Smooth muscle cell of the brain vasculature (primary cell): ENCODE data around the gene CYLD.

Experiments used
- DNase-seq: peaks from one replicate; pipeline ENCODE4 v3.0.0-alpha.2; 2012; ENCODE audit warnings: low read depth, low spot score

CYLD gene

DNA sequence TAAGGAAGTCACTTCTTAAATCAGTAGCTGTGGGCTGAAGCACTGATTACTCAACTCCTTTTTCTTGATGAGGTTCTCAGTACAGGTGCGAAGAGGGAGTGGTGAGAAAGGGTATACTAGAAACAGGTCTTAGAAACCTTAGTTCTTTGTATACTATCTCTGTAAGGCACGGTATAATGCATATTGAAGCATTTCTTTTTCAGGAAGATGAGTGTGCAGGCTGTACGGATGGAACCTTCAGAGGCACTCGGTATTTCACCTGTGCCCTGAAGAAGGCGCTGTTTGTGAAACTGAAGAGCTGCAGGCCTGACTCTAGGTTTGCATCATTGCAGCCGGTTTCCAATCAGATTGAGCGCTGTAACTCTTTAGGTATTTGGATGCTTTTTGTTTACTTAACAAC lies 39.2 kb downstream of the CYLD start:
- no peak for DNase-seq

DNA sequence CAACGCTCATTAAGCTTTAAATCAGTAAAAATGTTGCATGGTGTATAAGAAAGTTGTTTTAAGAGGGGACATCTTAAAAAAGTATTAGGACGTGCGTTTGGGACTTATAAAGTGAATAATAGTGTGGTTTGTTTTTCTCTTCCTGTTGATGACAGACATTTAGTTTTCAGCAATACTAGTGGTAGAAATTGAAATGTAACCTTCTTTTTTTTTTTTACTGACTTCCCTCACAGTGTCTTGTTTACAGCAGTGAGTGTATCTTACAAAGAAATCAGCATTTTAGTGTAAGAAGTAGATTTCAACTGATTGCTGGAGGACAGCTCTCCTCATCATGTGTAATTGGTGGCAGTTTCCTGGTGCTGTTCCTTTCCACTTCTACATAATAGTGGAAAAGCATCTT lies 39.6 kb downstream of the CYLD start:
- DNase-seq = no peak

DNA sequence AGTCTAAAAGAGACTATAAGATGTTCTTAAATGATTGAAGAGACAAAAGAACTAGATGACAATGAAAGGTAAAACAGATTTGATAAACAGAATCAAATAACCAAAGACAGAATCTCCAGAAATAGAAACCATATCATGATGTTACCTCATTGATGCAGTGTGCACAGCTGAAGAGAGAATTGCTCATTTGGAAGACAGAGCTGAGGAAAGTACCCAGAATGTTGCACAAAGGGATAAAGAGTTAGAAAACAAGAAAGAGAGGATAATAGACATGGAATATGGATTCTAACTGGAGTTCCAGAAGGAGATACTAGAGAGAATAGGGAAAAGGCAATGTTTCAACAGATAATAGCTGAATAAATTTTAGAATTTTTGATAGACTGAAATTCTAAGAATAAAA lies 47.9 kb downstream of the CYLD start:
- no peak for DNase-seq

DNA sequence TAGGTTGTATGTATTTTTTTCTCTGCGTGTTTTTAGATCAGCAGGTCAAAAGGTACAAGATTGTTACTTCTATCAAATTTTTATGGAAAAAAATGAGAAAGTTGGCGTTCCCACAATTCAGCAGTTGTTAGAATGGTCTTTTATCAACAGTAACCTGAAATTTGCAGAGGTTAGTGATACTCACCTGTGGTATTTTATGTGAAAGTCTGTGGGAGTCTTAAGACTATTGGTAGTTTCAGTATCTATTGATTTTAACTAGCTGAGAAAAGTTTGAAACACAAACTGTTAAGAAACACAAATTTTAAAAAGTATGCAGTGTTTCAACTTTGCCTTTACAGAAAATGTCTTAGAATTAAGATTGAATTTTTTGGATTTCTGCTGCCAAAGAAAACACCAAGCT lies 49.6 kb downstream of the CYLD start:
- DNase-seq = no peak

DNA sequence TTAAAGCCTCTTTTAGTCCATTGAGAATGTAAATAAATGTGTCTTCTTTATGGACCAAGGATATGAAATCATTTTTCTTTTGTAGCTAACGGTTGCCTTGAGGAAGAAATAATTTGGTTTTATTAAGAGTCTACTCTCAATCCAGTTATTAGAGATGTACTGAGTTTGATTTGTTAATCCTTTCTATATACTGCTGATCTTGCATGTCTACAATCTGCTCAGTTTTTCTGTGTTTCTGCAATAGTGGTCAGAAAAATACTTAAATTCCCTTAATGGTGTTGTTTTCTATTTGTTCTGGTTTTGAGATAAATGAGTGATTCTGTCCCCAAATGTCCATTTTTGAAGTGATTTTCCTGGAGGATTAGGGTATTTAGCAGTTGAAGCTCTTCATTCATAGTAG lies 54.9 kb downstream of the CYLD start:
- DNase-seq = no peak

DNA sequence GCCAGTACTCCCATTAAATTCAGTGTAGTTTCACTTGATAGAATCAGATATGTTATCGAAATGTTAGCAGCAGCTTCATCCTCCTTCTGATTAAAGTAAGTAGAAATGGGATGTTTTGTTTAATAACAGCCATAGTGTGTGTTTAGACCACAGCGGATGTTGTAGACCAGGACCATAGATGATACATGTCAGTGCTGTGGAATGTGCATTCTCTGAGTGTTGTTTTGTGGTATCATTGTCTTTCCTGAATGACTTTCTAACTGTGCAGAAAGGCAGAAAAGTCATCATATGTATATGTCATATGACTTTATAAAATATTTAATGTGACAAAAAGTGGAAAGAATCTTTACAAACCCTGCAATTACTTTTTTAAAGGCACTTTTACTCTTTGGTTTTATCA lies 55.6 kb downstream of the CYLD start:
- DNase-seq = no peak

DNA sequence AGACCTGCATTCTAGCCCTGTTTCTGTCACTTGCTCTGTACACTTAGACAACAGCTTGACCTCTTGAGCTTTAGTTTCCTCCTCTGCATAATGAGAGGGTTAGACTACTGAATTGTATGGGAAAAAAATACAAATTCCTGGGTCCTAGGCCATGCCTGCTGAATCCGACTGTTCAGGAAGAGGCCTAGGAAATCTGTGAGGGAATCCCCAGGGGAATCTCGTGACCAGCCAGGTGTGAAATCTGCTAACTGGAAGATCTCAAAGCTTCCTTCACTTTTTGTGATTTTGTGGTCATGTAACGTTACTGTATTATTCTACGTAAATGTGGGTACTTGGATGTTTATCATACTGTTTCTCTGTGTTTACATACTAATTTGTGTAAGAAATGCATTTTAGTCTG lies 58.2 kb downstream of the CYLD start:
- DNase-seq = no peak

DNA sequence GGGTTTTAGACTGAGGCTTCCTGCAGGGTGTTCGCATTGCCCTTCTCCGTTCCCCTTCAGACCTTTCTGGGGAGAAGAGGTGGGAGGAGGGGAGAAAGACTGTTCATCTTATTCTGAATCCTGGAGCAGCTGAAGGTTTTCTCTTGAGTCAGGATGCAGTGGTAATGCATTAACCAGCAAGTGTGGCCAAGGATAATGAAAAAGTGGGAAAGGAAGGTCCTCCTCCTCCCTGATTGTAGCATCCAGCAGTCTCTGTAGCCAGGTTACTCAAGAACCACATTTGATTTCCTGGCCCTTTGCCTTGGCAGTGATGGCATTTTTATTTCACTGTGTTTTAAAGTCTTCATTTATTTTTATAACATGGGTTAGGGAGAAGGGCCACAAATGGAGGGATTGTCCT lies 59.1 kb downstream of the CYLD start:
- no peak for DNase-seq

DNA sequence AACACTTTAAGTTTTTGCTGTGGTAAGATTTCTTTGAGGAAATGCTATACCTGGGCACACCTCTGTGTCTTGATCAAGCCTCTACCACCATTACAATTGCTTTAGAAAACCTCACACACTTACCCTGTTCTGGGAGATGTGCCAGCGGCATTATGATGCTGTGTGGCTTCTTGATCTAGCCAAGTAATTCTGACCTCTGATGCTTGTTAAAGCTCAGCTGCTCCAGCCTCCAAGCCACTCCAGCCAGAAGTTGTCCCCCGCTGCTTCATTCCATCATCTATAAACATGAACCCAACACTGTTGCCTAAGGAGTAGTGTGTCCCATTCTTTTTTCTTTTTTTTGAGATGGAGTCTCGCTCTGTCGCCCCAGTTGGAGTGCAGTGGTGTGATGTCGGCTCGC lies 60.1 kb downstream of the CYLD start:
- DNase-seq = no peak

DNA sequence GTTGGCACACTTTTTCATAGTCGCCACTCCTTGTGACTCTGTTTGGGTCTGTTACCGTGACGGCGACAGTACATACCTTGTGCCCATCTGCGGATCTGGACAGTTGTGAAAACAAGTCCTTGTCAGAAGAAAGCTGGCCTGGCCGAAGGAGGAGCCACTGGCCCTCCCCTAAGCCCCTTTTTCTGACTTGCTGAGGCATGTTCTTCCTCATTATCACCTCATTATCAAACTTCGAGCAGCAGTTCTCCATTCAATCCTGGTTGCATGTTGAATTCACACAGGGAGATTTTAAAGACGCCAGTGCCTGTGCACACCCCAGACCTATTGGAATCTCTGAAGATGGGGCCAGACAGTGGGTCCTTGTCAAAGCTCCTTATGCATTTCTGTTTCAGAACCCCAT lies 61.1 kb downstream of the CYLD start:
- no peak for DNase-seq

DNA sequence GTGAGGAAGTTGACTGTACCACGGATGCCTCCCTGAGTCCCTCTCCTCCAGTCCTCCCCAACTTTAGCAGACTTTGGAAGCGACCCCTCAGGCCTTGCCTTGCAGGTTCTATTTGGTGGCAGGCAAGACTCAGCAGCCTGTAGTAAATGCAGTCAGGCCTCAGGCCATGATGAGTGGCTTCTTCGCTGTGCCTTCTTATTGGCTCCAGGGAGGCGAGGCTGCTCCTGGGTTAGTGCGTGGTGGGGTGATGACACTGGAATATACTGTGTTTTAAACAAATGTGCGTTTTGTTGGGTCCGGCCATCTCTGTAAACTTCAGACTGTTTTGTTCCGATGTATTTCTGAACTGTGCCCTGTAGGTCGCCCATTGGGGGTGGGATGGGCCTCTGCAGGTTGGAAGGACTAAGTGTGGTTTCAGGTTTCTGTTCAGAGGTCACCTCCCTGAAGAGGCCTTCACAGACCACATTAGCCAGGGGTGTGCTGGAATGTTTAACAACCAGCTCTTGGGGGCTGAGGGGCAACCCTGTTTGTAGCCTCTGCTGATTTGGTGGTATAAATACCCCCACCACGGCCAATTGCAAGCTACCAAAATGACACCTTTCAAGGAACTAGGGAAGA lies 62.5 kb downstream of the CYLD start:
- DNase-seq = no peak

DNA sequence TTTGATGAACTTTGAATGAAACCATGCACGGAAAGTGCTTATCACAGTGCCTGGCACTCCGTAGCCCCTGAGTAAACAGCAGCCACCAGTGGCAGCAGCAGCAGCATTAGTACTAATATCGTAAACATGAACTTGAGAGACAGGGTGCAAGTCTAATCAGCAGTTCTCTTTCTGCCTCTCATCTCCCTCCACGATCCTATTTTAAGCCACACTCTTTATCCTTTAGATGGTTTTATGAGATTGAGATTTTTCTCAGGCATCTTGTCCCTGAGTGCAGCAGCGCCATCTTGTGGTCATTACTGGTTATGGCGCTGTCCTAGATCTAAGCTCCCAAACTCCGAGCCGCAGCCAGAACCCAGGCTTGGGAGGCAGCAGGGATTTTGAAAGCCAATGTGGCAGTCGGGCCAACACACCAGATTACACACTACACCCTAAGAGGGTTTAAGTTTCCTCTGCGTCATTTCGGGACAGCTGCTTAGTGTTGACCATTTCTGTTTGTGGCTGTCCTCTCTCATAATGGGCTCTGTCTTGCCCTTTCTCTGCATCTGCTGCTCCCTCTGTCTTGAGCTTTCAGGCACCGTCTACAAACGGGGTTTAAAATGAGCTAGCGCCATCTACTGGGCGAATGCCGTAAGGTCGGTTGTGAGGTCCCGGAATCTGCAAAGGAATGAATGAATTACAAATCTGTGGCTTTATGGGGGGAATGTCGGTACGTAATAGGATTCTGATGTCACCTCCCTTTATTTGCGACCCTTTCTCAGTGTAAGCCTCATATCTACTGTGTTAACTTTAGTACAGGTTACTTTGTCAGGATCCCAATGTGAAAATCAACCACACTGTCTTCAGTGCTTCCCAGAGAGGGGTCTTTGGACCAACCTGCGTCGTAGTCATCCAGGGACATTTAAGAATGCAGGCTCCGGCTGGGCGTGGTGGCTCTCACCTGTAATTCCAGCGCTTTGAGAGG lies 64.5 kb downstream of the CYLD start:
- DNase-seq = peak; percentile 87

DNA sequence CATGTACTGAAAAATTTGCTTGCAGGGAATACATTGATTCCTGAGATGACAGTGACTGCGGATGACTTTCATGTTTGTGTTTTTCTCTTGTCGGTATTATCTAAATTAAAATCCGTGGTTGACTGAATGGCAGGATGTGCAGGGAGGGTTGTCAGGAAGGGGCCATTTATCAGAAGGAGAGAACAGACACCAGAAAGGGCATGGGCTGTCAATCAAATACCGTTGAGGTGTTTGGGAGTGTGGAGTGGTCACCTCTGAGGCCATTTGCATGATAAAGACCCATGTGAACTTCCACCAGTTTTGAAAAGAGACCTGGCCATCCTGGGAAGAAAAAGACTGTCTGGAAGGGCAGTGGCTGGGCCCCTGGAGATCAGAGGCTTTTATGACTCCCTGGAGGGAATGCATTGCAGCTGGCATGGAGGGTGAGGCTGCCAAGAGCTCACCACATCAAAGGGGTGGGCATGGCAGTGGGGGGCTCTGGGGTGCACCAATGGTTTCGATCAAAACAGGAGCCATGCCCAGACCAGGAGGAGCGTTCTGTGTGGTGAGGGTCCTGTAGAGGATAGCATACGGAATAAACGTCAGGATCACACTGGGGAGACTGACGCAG lies 67.1 kb downstream of the CYLD start:
- DNase-seq = no peak

DNA sequence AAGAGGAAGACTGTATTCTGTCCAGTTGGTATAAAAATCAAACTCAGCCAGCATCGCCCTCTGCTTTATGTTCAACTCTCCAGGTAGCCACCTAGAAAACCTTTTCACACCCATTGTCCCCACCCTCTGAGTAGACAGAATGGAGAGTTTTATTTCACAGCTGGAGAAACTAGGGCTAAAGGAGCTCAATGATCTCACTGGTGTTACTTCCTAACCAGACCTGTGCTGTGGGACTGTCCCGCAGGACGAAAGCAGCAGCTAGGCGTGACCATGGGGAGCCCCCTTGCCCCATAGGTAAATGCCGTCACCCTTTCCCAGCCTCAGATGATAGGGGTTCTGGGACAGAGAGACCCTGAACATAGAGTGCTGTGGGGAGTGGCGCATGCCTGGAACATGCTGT lies 67.7 kb downstream of the CYLD start:
- no peak for DNase-seq

DNA sequence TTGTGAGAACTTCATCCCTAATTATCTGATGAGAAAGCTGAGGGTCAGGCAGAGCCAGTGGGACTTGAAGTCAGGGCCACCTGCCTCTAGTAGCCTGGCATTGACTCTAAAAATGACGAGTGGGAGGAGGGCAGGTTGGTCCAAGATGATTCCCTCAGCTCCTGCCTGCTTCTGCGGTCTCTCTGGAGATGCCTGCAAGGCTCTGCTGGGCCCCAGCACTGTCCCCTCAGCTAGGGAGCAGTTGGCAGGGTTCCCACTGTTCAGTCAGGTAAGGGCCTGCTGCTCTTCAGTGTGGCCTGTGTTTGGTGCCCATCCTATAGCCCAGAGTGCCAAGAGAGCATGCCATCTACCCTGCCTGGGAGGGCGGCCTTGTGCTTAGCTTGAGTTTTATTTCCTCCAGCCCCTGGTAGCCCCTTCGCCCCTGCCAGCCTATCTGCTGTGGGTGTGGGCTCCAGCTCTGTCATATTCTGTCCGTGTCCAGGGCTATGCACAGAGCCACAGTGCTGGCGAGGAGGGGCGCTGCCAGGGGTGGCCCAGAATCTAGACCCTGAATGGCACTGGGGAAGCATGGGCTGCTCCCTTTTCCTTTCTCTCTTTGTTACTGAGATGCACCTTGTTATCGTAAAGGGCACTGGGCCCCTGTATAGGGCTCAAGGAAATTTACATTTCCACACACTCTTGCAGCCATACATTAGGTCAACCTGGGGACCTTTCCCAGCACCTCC lies 68.5 kb downstream of the CYLD start:
- no peak for DNase-seq

DNA sequence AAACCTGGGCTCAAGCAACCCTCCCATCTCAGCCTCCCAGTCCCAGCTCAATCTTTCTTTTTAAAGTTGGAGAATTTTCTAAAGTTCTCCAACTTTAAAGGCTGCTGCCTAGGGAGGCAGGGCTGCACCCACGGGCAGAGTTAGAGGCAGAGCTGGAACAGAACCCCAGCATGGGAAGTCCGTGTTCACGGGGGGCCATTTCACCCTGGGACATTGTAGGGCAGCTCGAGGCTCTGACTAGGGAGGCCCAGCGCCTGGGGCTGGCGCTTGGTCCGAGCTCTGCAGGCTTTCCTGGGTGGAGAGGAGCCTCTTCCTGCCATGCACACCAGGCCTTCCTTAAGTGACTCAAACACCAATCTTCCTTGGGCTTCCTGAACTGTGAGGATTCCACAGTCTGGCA lies 70.2 kb downstream of the CYLD start:
- DNase-seq = no peak

DNA sequence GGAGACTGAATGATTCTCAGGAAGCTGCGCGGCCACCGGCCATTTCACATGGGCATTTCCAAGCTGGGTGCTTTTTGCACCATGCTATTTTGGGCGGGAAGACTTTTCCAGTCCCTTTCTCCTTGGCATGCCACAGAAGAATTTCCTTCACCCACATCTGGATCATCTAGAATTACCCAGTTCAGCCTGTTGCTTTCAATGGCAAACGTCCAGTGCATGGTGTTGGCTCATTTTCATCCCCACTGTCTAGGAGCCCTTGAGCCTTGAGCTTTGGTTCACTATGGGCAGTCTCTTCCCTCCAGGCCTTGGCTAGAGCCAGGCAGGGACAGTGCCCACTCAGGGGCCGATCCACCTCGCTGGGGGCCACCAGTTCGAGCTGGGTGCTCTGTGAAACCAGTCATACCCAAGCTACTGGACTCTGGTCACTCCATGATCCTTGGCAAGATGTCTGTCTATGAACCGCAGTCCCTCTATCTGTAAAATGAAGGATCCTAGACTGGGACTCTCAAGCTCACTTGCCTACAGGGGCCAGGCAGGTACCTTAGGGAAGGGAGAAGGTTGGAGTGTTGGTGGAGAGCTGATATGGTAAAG lies 71.1 kb downstream of the CYLD start:
- no peak for DNase-seq

DNA sequence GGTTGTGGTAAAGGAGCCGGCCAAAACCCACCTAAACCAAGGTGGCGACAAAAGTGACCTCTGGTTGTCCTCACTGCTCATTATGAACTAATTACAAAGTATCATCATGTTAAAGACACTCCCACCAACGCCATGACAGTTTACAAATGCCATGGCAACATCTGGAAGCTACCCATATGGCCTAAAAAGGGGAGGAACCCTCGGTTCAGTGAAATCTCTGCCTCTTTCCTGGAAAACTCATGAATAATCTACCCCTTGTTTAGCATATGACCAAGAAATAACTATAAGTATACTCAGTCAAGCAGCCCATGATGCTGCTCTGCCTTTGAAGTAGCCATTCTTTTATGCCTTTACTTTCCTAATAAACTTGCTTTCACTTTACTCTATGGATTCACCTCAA lies 72.2 kb downstream of the CYLD start:
- DNase-seq = no peak

DNA sequence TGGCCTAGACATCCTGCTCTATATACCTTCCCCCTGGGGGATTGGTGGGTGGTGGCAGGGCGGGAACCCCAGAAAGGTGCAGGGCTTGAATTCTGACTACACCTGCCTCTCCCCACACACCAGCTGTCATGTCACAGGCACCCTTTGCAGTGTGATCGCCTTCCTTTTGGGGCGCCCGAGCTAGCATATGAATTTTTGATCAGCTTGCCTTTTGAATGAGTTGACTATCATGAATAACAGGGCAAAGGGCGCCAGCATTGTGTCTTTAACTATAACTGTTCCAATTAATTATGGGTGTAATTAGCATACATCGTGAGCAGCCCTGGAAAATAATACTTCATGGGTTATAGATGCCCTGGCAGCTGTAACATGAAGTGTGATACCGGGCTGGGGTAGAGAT lies 72.7 kb downstream of the CYLD start:
- DNase-seq = no peak

DNA sequence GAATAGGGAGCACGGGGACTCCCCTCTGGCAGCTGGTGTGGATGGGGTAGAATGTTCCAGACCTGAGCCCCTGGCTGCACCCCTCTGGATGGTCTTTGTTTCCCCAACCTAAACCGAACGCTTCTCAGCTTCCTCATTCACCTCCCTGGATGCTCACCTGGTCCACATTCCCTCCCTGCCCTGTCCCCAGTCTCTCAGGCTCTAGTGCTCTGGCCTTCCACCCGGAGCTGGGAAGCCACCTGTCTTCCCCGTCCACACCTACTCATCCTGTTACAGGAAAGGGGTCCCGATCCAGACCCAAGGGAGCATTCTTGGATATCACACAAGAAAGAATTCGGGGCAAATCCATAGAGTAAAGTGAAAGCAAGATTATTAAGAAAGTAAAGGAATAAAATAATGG lies 73.5 kb downstream of the CYLD start:
- DNase-seq = no peak

DNA sequence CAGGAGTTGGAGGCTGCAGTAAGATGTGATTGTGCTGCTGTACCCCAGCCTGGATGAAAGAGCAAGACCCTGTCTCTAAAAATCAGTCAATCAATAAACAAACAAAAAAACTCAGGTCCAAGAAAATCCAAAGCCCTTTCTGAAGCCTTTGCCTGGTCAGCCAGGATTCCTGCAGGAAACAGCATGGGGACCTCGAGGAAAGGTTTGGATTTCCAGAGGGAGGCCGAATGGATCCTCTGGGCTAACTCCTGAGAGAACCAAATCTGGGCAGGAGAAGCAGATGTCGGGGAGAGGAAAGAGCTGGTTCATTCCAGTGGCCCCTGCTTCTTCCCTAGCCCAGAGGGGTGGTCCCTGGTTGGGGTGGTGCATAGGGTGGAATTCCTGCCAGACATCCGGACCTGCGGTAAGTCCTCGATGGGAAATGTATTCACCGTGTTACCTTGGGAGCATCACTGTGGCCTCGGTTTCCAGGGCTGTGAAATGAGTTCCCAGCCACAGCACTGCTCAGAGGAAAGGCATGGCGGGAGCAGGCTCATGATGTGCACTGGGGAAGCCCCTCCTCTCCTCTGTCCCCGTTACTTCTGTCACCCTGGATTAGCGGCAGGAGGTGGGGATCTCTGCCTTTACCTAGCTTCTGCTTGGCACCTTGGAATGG lies 75.1 kb downstream of the CYLD start:
- no peak for DNase-seq
